ENCODE data around the gene SAP30L. TPM values are rescaled to one million over a fixed set of nuclear protein-coding genes. Genes with fewer than 3 reads are reported as not detected.

The SAP30L gene
- total and polyA plus RNA-seq, 12 donors: 22.5 to 65.1 (median 36.8) TPM

GRCh38 chr5:154493274-154493673 is 47.5 kb downstream of the SAP30L start:
- intact Hi-C loops (cut with DNase I): no loop called here
- TF ChIP-seq POLR2A (IDR thresholded peaks at IDR 0.05): no peak
- TF ChIP-seq, protein P1, sequence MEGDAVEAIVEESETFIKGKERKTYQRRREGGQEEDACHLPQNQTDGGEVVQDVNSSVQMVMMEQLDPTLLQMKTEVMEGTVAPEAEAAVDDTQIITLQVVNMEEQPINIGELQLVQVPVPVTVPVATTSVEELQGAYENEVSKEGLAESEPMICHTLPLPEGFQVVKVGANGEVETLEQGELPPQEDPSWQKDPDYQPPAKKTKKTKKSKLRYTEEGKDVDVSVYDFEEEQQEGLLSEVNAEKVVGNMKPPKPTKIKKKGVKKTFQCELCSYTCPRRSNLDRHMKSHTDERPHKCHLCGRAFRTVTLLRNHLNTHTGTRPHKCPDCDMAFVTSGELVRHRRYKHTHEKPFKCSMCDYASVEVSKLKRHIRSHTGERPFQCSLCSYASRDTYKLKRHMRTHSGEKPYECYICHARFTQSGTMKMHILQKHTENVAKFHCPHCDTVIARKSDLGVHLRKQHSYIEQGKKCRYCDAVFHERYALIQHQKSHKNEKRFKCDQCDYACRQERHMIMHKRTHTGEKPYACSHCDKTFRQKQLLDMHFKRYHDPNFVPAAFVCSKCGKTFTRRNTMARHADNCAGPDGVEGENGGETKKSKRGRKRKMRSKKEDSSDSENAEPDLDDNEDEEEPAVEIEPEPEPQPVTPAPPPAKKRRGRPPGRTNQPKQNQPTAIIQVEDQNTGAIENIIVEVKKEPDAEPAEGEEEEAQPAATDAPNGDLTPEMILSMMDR (IDR thresholded peaks at IDR 0.05): no peak
- no peak overlapping the region for H3K4me3 ChIP-seq
- no peak overlapping the region for H3K27ac ChIP-seq
- H3K36me3 ChIP-seq (replicated peaks in 1 of 2): no peaks in the 10 kb centered on the region
- no peaks in the 10 kb centered on the region for H3K4me1 ChIP-seq (replicated peaks in 1 of 2)
- peaks cover 22% of the 10 kb centered on the region for H3K27me3 ChIP-seq
- H3K9me3 ChIP-seq (replicated peaks in 1 of 3): no peaks in the 10 kb centered on the region
- 34 to 61% (median 53%) methylated on average over 13 to 29 of the region's 29 CpGs for WGBS, 4 donors
- DNase-seq: no peak

DNA sequence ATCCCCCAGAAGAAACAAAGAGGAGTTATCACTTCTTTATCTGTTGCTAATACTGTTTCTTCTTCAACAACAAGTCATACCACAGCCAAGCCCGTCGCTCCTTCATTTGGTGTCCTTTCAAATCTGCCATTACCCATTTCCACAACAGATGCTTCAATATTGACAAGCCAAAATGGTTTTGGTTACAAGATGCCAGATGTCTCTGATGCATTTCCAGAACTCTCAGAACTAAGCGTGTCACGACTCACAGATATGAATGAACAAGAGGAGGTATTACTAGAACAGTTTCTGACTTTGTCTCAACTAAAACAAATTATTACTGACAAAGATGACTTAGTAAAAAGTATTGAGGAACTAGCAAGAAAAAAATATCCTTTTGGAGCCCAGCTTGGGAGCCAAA is 48.2 kb downstream of the SAP30L start:
- Histone ChIP-seq H3K4me1 (replicated peaks in 1 of 2) (no peaks in the 10 kb centered on the region), H3K36me3 (replicated peaks in 1 of 2) (no peaks in the 10 kb centered on the region), H3K27me3 (peaks cover 14% of the 10 kb centered on the region), H3K9me3 (replicated peaks in 1 of 3) (no peaks in the 10 kb centered on the region), H3K27ac (no peak overlapping the region), H3K4me3 (no peak overlapping the region)
- no peak for DNase-seq
- intact Hi-C loops (cut with DNase I): no loop called here
- WGBS, 4 donors: 77 to 88% (median 80%) methylated on average over 4 of the region's 4 CpGs
- no peak for TF ChIP-seq POLR2A (IDR thresholded peaks at IDR 0.05)
- TF ChIP-seq, protein P1 (IDR thresholded peaks at IDR 0.05): no peak

GRCh38 chr5:154498591-154498990 is 52.8 kb downstream of the SAP30L start:
- Histone ChIP-seq H3K36me3 (replicated peaks in 1 of 2) (no peaks in the 10 kb centered on the region), H3K4me1 (replicated peaks in 1 of 2) (no peaks in the 10 kb centered on the region), H3K27ac (no peak overlapping the region), H3K9me3 (replicated peaks in 1 of 3) (no peaks in the 10 kb centered on the region), H3K4me3 (no peak overlapping the region), H3K27me3 (peaks cover 2% of the 10 kb centered on the region)
- DNase-seq: no peak
- intact Hi-C loops (cut with DNase I): no loop called here
- TF ChIP-seq POLR2A (IDR thresholded peaks at IDR 0.05): no peak
- TF ChIP-seq, protein P1 (IDR thresholded peaks at IDR 0.05): no peak
- WGBS, 4 donors: 71 to 81% (median 78%) methylated on average over 1 of the region's 1 CpG

DNA sequence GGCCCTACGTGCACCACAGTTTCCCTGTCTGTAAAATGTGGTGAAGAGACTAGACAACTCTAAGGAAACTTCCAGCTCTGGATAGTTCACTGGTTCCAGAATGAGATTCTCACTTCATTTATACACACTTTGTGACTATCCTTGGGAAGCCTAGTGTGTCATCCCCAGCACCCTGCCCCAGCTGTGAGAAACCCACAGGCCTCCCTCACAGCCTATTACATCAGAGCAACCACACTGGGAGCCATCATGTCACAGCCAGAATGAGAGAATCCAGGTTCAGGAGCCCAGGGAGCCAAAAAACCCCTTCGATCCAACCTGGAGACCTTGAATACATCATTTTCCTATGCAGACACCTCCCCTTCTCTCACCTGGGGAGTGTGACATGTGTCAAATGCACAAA is 53.2 kb downstream of the SAP30L start:
- Histone ChIP-seq H3K27me3 (no peaks in the 10 kb centered on the region), H3K27ac (no peak overlapping the region), H3K4me3 (no peak overlapping the region), H3K9me3 (replicated peaks in 1 of 3) (no peaks in the 10 kb centered on the region), H3K4me1 (replicated peaks in 1 of 2) (no peaks in the 10 kb centered on the region), H3K36me3 (replicated peaks in 1 of 2) (no peaks in the 10 kb centered on the region)
- no peak for TF ChIP-seq POLR2A (IDR thresholded peaks at IDR 0.05)
- TF ChIP-seq, protein P1 (IDR thresholded peaks at IDR 0.05): no peak
- intact Hi-C loops (cut with DNase I): no loop called here
- no peak for DNase-seq
- WGBS, 4 donors: 81 to 100% (median 96%) methylated on average over 2 of the region's 2 CpGs
